ENCODE measurements around the gene TDRD7.
A peak's percentile ranks its signal among the peaks of the same experiment; 100 is the strongest.

TDRD7 gene

DNA sequence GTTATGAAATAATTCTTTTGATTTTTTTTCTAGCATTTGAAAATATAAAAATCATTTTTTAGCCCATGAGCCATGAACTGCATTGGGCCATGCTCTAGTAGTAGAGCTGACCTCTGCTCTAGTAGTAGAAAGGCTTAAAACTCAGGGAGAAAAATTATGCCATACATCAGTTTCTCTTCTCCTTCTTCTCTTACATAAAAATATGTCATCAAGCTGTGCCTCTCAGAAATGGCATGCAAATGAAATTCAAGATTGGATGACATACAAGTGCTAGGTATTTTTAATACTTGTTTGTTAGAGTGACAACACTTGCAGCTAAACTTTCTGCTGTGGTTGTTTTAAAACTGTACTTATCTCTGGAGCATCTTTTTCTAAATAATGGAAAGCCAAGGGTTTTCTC, 47.4 kb downstream of the TDRD7 start:
- H3K36me3 ChIP-seq: peaks cover 0 to 30% (median 5%) of the 10 kb centered on the region in 3 donors
- no peaks in the 10 kb centered on the region for H3K9me3 ChIP-seq
- no peaks in the 10 kb centered on the region for H3K4me1 ChIP-seq
- no peak for DNase-seq
- H3K4me3 ChIP-seq: no peak overlapping the region
- no peak overlapping the region for H3K27ac ChIP-seq
- no peaks in the 10 kb centered on the region for H3K27me3 ChIP-seq
- intact Hi-C loops (cut with DNase I; ENCODE audit: low total_unique reads): no loop called here
- TF ChIP-seq, protein P1, sequence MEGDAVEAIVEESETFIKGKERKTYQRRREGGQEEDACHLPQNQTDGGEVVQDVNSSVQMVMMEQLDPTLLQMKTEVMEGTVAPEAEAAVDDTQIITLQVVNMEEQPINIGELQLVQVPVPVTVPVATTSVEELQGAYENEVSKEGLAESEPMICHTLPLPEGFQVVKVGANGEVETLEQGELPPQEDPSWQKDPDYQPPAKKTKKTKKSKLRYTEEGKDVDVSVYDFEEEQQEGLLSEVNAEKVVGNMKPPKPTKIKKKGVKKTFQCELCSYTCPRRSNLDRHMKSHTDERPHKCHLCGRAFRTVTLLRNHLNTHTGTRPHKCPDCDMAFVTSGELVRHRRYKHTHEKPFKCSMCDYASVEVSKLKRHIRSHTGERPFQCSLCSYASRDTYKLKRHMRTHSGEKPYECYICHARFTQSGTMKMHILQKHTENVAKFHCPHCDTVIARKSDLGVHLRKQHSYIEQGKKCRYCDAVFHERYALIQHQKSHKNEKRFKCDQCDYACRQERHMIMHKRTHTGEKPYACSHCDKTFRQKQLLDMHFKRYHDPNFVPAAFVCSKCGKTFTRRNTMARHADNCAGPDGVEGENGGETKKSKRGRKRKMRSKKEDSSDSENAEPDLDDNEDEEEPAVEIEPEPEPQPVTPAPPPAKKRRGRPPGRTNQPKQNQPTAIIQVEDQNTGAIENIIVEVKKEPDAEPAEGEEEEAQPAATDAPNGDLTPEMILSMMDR (IDR thresholded peaks at IDR 0.05): no peak

DNA sequence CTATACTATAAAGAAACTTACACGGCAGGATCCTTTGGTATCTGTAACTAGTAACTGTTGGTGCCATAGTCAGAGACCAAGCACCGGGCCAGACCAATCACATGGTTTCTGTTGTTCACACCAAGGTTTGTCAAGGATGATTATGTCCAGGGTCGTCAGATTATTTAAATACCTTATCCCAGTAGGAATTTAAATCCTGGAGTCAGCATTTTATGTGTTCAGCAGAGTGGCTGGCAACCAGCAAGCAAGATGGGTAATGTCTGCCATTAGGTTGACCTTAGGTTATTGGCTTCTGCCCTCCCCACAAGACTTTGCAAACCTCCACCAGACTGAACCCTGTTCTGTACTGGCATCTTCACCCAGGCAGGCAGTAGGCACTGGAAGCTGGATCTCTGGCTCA, 50.3 kb downstream of the TDRD7 start:
- Histone ChIP-seq H3K4me1 (no peaks in the 10 kb centered on the region), H3K9me3 (no peaks in the 10 kb centered on the region), H3K27ac (no peak overlapping the region), H3K4me3 (no peak overlapping the region), H3K27me3 (no peaks in the 10 kb centered on the region), H3K36me3 (peaks cover 0 to 57% (median 13%) of the 10 kb centered on the region in 3 donors)
- TF ChIP-seq, protein P1 (IDR thresholded peaks at IDR 0.05): no peak
- intact Hi-C loops (cut with DNase I; ENCODE audit: low total_unique reads): loop anchor here (10.0 kb wide), 1 partner anchor 433 kb away; no protein-coding TSS in a partner anchor
- DNase-seq: no peak

DNA sequence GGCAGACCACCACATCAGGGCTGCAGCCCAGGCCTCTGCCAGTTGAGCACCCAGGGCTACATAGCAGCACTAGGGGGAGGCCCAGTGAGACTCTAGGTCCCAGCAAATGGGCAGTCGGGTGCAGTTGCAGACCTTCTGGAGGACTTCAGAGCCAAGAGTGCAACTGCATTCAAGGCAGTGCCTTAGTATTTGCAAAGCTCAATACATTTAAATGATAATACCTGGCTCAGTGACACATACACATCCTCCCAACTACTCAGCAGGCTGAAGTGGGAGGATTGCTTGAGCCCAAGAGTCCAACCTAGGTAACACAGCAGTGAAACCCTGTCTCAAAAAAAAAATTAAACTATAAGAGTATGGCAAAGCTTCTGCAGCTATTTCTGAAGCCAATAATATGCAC, 51.0 kb downstream of the TDRD7 start:
- TF ChIP-seq, protein P1 (IDR thresholded peaks at IDR 0.05): no peak
- intact Hi-C loops (cut with DNase I; ENCODE audit: low total_unique reads): loop anchor here (10.0 kb wide), 1 partner anchor 432 kb away; no protein-coding TSS in a partner anchor

DNA sequence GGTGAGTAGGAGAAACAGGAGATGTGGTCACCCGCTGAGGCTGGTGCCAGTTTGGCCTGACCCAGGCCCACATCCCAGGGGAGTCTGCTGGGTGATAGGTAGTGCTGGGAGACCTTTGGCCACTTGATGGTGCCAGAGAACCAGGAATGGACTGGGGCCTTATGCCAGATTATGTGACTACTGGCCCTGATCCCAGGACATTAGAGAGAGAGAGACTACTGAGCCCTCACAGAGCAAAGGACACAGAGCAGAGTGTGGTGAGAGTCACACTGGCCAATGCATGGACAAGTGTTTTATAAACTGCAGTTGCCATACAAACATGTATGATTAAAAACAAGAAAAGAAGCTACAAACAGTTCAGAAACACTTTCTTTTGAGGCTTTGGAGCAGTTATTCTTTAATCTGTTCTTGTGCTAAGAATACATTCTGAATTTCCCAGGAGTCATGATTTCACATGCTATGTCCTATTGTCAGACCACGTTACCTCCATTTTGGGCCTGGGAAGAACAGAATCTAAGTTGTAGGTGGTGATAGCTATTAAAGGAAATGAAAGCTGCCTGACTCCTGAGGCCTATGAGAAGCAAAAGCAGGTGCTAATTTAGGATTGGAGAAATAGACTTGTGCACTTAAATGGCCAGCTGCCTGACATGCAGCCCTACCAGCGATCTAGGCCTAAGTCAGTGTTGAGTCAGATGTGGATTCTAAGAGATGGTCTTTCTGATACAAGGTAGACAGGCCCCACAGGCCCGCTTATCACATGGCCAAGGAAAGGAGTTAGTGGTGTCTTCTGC, 57.0 kb downstream of the TDRD7 start:
- H3K9me3 ChIP-seq: no peaks in the 10 kb centered on the region
- peak; percentile 91 for DNase-seq
- H3K4me1 ChIP-seq: peaks cover 0 to 23% (median 13%) of the 10 kb centered on the region in 4 donors
- intact Hi-C loops (cut with DNase I; ENCODE audit: low total_unique reads): loop anchor here (5.0 to 10.0 kb wide), 3 partner anchors 128 to 426 kb away; no protein-coding TSS in a partner anchor
- TF ChIP-seq, protein P1 (IDR thresholded peaks at IDR 0.05): peak; percentile 84 to 96
- H3K27ac ChIP-seq: peak overlapping the region; percentile 75 to 82
- H3K4me3 ChIP-seq: no peak overlapping the region
- H3K36me3 ChIP-seq: peaks cover 0 to 40% (median 7%) of the 10 kb centered on the region in 3 donors
- H3K27me3 ChIP-seq: no peaks in the 10 kb centered on the region

More for the DNA sequence above, 51.0 kb downstream of the TDRD7 start:
- Histone ChIP-seq H3K4me3 (no peak overlapping the region), H3K36me3 (peaks cover 0 to 59% (median 13%) of the 10 kb centered on the region in 3 donors), H3K27ac (no peak overlapping the region), H3K9me3 (no peaks in the 10 kb centered on the region), H3K27me3 (no peaks in the 10 kb centered on the region), H3K4me1 (peaks cover 0 to under 1% (median 0%) of the 10 kb centered on the region in 4 donors)
- no peak for DNase-seq

DNA sequence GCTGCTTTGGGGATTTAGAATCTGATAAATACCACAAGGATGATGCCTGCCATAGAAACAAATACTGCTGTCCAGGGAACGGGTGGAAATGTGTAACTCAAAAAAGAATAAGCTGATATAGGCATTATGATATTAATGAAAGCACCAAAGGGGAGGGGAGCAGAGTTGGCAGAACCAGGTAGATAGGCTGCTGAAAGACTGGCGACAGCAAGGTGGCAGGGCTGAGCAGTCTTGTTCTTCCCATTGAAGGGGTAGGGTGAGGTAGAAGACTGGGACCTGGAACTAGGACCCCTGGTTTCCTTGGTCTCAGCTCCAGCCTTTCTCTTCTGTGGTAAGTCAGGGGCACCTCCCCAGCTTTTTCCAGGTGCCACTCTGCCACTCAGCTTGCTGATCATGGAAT, 58.2 kb downstream of the TDRD7 start:
- Histone ChIP-seq H3K27me3 (no peaks in the 10 kb centered on the region), H3K9me3 (no peaks in the 10 kb centered on the region), H3K36me3 (peaks cover 0 to 39% (median 8%) of the 10 kb centered on the region in 3 donors), H3K4me1 (peaks cover 0 to 23% (median 13%) of the 10 kb centered on the region in 4 donors), H3K27ac (peak overlapping the region; percentile 75 to 82), H3K4me3 (no peak overlapping the region)
- intact Hi-C loops (cut with DNase I; ENCODE audit: low total_unique reads): no loop called here
- DNase-seq: no peak
- TF ChIP-seq, protein P1 (IDR thresholded peaks at IDR 0.05): peak; percentile 30 to 42
